Astrocyte of the cerebellum (primary cell): ENCODE measurements around the gene APOBEC3B.

Experiments
- DNase-seq: peaks from one replicate; pipeline ENCODE4 v3.0.0-alpha.2; 2011; ENCODE audit warnings: low read depth
- H3K4me3 ChIP-seq: 2 replicates; pipeline ENCODE4 v1.5.1; 2011; ENCODE audit warnings: mild to moderate bottlenecking, low read depth, low read length, moderate library complexity
- CTCF ChIP-seq: IDR thresholded peaks from 2 replicates; pipeline ENCODE4 v1.5.1; 2012; ENCODE audit warnings: low read length, low read depth, moderate library complexity, mild to moderate bottlenecking; ENCODE audit errors: missing control alignments
- in situ Hi-C: cut with HindIII; loops from 2 replicates; pipeline ENCODE4 v1.10.0; 2017; ENCODE audit warnings: low sequenced_read_pairs

APOBEC3B gene

GRCh38 chr22:38950527-38951295, 31.4 kb upstream of the APOBEC3B start:
- no peak for TF ChIP-seq CTCF
- in situ Hi-C loops, result no loop called here
- no peak for DNase-seq
- no peak overlapping the region for H3K4me3 ChIP-seq

GRCh38 chr22:38951734-38952133, 30.4 kb upstream of the APOBEC3B start:
- in situ Hi-C loops, result no loop called here
- TF ChIP-seq CTCF, result no peak
- no peak overlapping the region for H3K4me3 ChIP-seq
- DNase-seq, result no peak

- in situ Hi-C loops, result no loop called here
- H3K4me3 ChIP-seq, result no peak overlapping the region
- no peak for TF ChIP-seq CTCF
- no peak for DNase-seq
These were observed 29.7 kb upstream of the APOBEC3B start for GRCh38 chr22:38952281-38952993.

- in situ Hi-C loops, result no loop called here
- DNase-seq, result no peak
- no peak overlapping the region for H3K4me3 ChIP-seq
- TF ChIP-seq CTCF, result no peak
These were observed 29.1 kb upstream of the APOBEC3B start for GRCh38 chr22:38953091-38953490.

GRCh38 chr22:38953577-38954413, 28.4 kb upstream of the APOBEC3B start:
- in situ Hi-C loops, result no loop called here
- no peak for DNase-seq
- no peak for TF ChIP-seq CTCF
- H3K4me3 ChIP-seq, result no peak overlapping the region

GRCh38 chr22:38954414-38955043, 27.6 kb upstream of the APOBEC3B start:
- TF ChIP-seq CTCF, result no peak
- H3K4me3 ChIP-seq, result no peak overlapping the region
- no peak for DNase-seq
- in situ Hi-C loops, result loop anchor here (5.0 kb wide), 1 partner anchor 32 kb away; no protein-coding TSS in a partner anchor
